Right renal pelvis (tissue), 4 donors: ENCODE data around the gene SHC1. TPM values are rescaled to one million over a fixed set of nuclear protein-coding genes. Genes with fewer than 3 reads are reported as not detected.
"Not testable (repeated sequence)": the region's sequence is repeated elsewhere in the genome, so short reads cannot be mapped to it uniquely, and the experiment has no call there.

Experiments used
- DNase-seq, 4 donors: peaks; one replicate each; pipeline ENCODE4 v3.0.0-alpha.2; 2013; ENCODE audit warnings: low read depth in 4 of 4, low spot score in 3 of 4, missing footprints in 1 of 4
- polyA plus RNA-seq, 4 donors: library from polyadenylated mRNA; unstranded; fragments of 120-200 nt; gene quantifications; one replicate each; pipeline ENCODE4 v1.2.1, GENCODE V29; 2013; ENCODE audit not compliant: insufficient read length in 4 of 4

SHC1 gene
- polyA plus RNA-seq, 4 donors, result 87.1 to 89.4 (median 88.0) TPM

DNA sequence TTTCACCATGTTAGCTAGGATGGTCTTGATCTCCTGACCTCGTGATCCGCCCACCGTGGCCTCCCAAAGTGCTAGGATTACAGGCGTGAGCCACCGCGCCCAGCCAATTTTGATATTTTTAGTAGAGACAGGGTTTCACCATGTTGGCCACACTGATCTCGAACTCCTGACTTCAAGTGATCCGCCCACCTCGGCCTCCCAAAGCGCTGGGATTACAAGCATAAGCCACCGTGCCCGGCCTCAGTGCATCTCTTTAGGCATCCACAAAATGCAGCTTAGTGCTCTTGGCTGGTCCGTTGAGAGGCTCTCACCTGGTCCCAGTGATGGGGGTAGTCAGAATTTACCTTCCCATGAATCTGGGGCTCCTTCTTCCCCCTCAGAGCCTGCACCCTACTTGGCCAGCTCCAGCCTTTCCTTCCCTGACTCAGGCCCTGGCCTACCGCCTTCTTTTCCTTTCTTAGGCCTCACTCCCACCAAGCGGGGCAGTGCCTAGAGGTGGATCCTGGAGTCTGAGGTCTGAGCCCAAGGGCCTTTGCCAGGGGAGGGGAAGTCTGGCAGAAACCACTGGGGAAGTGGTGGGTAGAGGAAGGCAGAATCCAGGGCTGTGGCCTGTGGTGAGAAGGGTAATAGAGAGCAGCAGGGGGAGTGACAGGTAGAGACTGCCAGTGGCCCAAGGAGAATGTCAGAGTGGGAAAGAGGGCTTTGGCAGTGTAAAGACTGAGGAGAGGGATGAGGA is 26.6 kb upstream of the SHC1 start:
- no peak for DNase-seq

DNA sequence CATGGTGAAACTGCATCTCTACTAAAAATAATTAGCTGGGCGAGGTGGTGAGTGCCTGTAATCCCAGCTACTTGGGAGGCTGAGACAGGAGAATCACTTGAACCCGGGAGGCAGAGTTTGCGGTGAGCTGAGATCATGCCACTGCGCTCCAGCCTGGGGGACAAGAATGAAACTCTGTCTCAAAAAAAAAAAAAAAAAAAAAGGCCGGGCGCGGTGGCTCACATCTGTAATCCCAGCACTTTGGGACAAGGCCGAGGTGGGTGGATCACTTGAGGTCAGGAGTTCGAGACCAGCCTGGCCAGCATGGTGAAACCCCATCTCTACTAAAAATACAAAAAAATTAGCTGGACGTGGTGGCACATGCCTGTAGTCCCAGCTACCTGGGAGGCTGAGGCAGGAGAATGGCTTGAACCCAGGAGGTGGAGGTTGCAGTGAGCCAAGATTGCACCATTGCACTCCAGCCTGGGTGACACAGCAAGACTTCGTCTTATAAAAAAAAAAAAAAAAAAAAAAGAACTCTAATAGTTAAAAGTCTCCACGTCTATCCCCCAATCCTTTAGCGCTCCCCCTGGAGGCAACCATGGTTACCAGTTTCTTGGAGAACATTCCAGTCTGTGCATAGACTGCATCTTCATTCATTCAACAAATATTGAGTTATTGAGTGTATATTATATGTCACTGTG is 24.9 kb upstream of the SHC1 start:
- not testable (repeated sequence) for DNase-seq

DNA sequence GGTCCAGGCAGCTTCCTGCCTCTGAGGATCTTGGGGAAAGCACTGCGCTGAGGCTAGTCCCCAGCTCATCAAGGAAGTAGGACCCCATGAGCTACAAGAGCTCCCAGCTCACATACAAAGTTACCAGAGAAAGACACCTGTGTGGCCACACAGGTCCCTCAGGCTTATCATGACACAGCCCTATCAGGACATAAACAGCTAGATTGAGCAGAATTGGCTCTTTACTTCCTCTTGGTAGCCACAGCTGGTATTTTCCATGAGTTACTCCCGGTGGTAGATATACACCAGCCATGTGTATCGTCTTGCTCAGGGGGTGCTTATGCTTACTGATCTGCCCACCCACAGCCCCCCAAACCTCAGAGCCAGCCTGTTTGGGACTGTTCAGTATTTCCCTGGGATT is 24.0 kb upstream of the SHC1 start:
- DNase-seq, result no peak

DNA sequence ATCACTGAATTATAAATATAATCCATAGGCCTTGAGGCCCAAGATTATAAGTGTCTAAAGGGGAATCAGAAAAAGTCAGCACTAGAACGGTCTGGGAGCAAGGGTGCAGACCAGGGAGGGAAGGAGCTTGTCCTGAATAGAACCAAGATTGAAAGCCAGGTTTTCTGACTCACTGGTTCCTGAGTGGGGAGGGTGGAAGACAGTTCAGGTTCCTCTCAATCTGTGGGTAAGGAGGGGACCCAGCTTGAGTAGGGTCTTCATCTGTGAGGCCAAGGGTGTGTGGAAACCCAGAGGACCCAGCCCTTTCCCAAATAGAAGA is 23.7 kb upstream of the SHC1 start:
- DNase-seq, result no peak

DNA sequence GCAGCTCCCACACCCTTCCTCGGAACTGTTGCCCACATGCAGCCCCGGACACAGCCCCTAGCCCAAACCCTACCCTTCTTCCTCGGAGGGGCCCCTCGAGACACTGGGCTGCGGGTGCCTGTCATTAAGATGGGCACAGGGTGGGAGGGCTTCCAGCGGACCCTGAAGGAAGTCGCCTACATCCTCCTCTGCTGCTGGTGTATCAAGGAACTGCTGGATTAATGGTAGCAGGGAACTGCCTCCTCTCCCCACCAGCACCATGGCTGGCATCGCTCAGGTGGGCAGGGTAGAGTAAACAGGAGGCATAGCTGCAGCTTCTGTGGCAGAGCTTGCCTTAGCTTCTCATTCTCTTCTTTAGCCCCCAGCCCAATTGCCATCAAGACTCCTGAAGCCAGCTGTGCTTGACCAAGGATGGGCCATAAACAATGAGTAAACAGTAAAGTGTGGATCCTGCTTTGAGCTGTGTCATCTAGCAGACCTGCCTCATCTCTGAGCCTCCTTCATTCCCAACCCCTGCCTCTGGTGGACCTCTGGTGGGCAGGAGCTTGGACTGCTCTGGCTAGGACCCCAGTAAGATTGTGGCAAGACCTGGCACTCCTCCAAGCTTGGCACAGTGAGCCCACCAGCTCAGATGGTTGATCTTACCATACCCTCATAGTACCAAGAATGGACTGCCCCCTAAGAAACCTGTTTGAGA is 23.2 kb upstream of the SHC1 start, which contains the start of gene LENEP:
Gene LENEP (plus strand): TSS at position 15 of the 697 bp plus-strand sequence. CDS start 22 bp downstream, at position 37.
- DNase-seq, result no peak

DNA sequence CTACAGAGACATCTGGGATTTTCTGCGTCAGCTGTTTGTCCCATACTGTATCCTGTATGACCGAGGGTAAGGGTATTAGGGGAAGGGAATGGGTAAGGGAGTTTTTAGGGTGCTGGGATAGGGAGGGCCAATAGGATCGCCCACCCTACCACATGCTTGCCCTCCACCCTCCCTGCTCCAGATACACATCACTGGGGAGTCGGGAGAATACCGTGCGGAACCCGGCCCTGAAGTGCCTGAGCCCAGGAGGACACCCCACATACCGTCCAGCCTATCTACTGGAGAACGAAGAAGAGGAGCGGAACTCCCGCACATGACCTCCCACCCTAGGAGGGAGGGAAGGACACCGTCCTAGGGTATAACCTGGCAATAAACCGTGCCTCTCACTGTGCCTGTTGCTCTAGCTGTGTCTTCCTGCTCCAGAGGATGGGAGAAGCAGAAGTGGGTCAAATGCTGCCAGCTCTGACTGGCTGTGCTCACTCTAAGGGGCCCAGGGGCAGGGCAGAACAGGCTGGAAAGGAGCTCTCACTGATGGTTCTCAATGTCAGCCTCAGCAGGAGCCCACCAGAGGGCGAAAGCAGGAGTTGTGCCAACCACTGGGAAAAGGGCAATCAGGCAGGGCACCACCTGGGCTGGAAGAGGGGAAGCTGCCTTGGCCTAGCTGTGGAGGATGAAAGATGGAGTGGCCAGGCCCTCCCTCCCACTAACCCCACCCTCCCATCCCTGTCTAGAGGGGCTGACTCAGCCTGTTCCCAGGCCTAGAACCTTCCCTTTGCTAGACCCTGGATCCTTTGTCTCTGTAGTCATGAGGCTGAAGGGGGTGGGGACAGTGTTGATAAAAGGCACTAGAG is 22.4 kb upstream of the SHC1 start:
- no peak for DNase-seq

DNA sequence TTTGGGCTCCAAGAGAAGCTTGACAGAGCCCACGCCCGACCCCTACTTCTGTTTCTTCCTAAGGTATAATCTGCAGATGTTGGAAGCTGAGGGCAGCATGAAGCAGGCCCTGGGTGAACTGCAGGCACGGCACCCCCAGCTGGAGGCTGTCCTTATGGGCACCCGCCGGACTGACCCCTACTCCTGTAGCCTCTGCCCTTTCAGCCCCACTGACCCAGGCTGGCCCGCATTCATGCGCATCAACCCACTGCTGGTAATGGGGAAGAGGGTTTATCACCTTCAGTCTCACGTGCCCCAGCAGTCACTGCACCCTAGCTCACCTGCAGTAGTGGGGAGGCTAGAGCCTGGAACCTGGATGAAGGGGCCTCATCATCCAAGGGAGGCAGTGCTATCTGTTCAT is 19.7 kb upstream of the SHC1 start:
- no peak for DNase-seq

DNA sequence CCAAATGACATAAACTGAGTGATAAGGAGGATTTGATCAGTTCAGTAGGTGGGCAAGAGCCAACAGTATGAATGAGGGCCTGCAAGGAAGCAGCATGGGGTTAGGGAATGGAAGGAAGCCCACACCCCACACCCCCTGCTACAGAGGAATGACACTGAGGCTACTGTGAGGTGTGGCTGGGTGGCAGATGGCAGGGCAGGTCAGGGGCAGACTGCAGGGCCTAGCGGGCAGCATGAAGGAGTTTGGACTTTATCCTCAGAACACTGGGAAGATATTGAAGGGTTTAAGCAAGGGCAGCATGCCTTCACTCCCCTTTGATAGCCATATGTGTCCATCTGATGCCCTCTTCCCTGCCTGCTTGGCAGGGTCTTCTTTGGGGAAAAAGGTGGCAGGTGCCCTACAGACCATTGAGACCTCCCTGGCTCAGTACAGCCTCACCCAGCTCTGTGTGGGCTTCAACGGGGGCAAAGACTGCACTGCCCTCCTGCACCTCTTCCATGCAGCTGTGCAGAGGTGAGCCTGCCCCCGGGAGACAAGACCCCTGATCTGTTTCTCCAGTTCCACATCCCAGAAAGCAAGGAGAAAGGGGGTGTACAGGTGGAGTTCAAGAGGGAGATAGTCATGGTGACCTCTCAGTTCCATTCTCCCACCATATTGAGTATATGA is 18.8 kb upstream of the SHC1 start:
- no peak for DNase-seq

DNA sequence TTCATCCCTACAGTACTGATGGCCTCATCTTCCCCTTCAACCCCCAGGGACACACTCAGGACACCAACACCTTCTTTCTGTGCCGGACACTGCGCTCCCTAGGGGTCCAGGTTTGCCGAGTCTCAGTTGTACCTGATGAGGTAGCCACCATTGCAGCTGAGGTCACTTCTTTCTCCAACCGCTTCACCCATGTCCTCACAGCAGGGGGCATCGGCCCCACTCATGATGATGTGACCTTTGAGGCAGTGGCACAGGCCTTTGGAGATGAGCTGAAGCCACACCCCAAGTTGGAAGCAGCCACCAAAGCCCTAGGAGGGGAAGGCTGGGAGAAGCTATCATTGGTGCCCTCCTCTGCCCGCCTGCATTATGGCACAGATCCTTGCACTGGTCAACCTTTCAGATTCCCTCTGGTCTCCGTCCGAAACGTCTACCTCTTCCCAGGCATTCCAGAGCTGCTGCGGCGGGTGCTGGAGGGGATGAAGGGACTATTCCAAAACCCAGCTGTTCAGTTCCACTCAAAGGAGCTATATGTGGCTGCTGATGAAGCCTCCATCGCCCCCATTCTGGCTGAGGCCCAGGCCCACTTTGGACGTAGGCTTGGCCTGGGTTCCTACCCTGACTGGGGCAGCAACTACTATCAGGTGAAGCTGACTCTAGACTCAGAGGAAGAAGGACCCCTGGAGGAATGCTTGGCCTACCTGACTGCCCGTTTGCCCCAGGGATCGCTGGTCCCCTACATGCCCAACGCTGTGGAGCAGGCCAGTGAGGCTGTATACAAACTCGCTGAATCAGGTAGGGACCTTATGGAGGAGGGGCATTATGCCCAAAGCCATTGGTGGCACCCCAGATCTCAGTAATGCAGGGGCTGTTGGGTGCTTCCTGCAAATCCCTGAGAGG is 17.8 kb upstream of the SHC1 start:
- no peak for DNase-seq

DNA sequence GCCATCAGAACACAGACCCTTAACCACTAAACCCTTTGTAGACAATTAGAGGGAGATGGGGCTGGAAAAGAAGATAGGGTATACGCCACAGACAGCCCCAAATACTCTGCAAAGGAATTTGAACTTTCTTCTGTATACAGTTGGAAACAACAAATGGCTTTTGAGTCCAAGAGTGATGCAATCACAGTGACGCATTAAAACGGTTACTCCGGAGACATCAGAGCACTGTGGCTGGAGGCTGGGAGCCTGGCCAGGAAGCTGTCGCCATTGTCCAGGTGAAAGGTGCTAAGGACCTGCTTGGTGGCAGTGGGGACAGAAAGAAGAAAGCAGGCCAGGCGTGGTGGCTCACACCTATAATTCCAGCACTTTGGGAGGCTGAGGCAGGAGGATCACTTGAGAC is 16.8 kb upstream of the SHC1 start:
- DNase-seq, result no peak

DNA sequence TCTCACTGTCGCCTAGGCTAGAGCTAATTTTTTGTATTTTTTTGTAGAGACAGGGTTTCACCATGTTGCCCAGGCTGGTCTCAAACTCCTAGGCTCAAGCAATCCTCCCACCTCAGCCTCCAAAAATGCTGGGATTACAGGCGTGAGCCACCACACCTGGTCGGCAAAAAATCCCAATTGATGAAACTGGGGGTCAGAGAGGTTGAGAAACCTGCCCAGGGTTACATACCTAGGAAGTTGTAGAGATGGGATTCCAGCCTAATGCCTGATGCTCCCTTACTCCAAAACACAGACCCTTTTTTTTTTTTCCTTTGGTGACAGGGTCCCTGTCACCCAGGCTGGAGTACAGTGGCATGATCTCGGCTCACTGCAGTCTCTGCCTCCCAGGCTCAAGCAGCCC is 16.2 kb upstream of the SHC1 start:
- DNase-seq, result not testable (repeated sequence)

DNA sequence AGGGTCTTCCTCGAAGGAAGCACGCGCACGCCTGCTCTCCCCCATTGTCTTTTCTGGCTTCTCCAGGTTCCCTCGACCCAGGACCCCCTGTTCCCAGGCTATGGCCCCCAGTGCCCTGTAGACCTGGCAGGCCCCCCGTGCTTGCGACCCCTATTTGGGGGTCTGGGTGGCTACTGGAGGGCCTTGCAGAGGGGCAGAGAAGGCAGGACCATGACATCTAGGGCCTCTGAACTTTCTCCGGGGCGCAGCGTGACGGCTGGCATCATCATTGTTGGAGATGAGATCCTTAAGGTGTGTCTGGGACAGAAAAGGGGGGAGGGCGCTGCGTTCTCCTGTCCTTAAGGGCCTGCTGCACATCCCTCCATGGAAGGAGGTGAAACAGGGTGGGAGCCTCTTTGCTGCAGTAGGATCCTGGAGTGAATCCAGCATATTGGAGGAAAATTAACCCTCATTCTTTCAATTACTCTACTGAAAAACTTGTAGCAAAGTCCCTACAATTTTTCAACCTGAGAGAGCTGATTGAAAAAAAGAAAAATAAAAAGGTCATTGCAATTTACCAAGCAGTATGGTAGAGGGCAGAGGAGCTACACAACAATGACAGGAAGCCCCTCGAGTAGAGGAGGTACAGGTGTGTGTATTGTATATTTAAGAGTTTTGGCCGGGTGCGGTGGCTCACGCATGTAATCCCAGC is 13.4 kb upstream of the SHC1 start:
- DNase-seq, result no peak

DNA sequence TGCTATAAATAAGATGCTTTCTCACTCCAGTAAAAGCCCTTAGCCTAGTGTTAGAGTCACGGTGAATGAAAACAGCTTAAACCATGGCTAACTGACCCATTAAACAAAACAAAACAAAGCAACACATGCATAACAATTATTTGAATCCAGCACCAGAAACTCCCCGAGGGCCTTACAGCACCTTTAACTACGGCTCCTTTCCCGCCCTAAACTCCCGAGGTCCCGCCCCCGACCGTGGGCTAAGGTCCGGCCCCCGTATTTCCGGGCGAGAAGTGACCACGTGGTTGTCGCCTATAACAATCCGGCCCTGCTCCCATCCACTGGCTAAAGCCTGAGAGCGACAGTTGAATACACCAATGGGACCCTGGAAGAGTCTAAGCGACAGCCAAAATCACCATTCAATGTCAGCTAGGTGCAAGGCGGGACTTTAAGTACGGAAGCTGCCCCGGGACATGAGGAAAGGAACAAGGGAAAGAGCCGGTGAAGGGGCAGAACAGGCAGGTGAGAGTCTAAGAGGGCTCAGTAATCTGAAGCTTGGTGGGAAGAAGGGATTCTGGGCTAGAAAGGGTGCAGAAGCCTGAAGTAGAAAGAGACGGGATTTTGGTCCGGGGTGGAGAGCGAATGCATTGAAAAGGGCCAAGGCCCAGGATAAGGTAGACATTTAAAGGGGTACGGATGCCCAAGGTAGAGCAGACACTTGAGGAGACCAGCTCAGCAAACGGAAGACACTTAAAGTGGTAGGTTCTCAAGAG is 12.5 kb upstream of the SHC1 start, which contains the start of gene FLAD1:
Gene FLAD1 (plus strand): TSS at position 448 of the 752 bp plus-strand sequence. CDS start 351 bp downstream, outside the sequence.
- peak; percentile 90 to 100 (median 99) for DNase-seq

DNA sequence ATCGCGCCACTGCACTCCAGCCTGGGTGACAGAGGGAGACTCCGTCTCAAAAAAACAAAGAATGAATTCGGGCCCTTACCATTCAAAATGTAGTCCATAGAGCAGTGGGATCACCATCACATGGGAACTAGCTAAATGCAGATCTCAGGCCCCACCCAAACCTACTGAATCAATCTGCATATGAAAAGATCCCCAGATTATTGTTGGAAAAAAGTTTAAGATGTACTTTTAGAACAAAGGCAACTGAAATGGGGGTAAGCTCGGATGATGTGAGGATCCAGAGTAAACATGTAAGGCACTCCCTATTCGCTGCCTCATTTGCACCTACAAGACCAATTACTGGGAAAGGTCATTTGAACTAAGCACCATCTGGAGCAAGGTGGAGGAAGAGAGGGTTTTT is 11.8 kb upstream of the SHC1 start:
- DNase-seq, result no peak

DNA sequence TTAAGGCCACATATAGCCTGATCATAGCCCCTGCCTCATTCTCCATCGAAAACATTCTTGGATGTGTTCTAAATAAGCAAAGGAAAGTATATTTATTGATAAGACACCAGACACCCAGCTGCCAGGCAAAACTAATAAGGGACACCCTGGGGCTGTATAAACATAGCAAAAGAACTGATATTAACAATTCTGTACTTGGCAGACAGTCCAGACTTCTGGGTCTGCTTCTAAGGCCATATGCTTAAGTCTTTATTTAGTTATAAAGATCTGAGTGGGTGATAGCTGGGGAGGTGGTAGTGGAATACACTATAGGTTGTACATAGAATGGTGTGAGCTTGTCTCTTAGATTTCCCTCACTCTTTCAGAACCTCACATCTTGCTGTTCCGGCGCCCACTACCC is 7.8 kb upstream of the SHC1 start:
- no peak for DNase-seq

DNA sequence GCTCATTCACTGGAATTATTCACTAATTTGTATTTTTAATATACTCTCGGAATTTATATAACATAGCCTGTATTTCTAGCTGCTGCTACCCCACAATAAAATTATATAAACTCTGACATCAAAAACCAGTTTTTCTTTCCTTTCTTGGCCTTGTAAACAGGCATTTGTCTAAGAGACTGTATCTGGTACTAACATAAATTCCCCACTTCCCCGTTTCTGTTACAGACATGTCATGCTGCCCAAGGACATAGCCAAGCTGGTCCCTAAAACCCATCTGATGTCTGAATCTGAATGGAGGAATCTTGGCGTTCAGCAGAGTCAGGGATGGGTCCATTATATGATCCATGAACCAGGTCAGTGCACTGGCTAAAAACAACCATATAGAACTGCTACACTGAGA is 7.2 kb upstream of the SHC1 start:
- not testable (repeated sequence) for DNase-seq

DNA sequence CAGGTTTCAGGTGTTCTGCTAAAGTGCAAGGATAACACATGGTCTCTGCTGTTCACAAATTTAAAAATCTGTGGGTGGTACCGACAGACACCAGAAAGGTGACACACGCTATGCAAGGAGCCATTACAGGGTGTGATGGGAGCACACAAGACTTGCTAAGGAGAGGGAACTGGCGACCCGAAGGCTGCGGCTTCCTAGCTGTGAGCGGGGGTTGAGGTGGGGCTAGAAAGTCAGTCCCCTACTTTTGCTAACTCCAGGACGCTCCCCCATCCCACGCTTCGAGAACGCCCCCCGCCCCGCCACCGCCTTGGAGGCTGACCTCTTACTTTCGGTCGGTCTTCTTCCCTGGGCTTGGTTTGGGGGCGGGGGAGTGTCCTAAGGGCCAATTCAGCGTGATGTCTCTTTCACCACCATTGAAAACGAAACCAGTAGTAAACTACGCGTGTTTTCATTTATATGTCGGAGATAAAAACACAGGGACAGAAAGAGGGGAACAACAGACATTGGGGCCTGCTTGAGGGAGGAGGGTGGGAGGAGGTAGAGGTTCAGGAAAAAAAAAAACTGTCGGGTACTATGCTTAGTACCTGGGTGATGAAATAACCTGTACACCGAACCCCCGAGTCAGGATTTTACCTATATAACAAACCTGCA is 5.0 kb upstream of the SHC1 start:
- DNase-seq, result no peak
